Measurements from ENCODE around the gene DLK1. TPM values are rescaled to one million over a fixed set of nuclear protein-coding genes. Genes with fewer than 3 reads are reported as not detected.

DLK1 gene
- total and polyA plus RNA-seq, 2 of the 4 experiments (the other 2 are of a cell fraction), result under 0.01 to 0.07 TPM

GRCh38 chr14:100735271-100735670 lies 8.6 kb downstream of the DLK1 start:
- Histone ChIP-seq H4K5ac (ENCODE audit: low read depth, low read length) (no peak overlapping the region), H3K9me1 (ENCODE audit: insufficient read depth, low read length) (no peaks in the 10 kb centered on the region), H3K36me3 (ENCODE audit: control insufficient read depth, insufficient read depth, low read length) (no peaks in the 10 kb centered on the region), H2BK15ac (ENCODE audit: low read depth, low read length) (no peak overlapping the region), H3K27me3 (ENCODE audit: control insufficient read depth, insufficient read depth, low read length) (peaks cover 55% of the 10 kb centered on the region), H3K14ac (replicated peaks; ENCODE audit: low read depth, low read length) (no peak overlapping the region), H2AFZ (replicated peaks; ENCODE audit: low read length, poor library complexity) (no peak overlapping the region), H3K9me3 (ENCODE audit: control insufficient read depth, insufficient read depth, low read length) (no peaks in the 10 kb centered on the region), H4K91ac (ENCODE audit: insufficient read depth, low read depth, low read length) (no peak overlapping the region), H3K27ac (ENCODE audit: insufficient read depth, low read length) (no peak overlapping the region), H3K4me3 (ENCODE audit: insufficient read depth, low read depth, low read length) (no peak overlapping the region), H2BK5ac (ENCODE audit: low read depth, low read length, poor library complexity, severe bottlenecking) (no peak overlapping the region), H3K23ac (ENCODE audit: low read depth, low read length) (no peak overlapping the region), H2BK20ac (ENCODE audit: low read depth, low read length) (no peak overlapping the region), H4K8ac (ENCODE audit: low read depth in 2 of 2, low read length in 2 of 2) (no peak overlapping the region), H3K4me2 (ENCODE audit: low read depth, low read length) (no peak overlapping the region), H3K4me1 (ENCODE audit: control insufficient read depth, insufficient read depth, low read length) (no peaks in the 10 kb centered on the region), H4K20me1 (ENCODE audit: insufficient read depth, low read length) (no peaks in the 10 kb centered on the region), H3K18ac (ENCODE audit: low read depth, low read length) (no peak overlapping the region), H3K56ac (ENCODE audit: extremely low read depth, insufficient read depth, low read length) (no peak overlapping the region), H3K79me1 (ENCODE audit: low read depth in 1 of 2, low read length in 2 of 2) (no peaks in the 10 kb centered on the region), H3K4ac (ENCODE audit: low read depth, low read length) (no peak overlapping the region), H2BK120ac (ENCODE audit: low read depth, low read length) (no peak overlapping the region), H2AK5ac (ENCODE audit: low read depth, low read length) (no peak overlapping the region), H3K9ac (ENCODE audit: low read depth, low read length) (no peak overlapping the region), H2AK9ac (replicated peaks; ENCODE audit: low read depth, low read length, poor library complexity) (no peak overlapping the region)
- BruUV-seq (replicated peaks), result no TSS peak
- TF ChIP-seq MAFK (IDR thresholded peaks at IDR 0.05; ENCODE audit: low read depth, low read length), result no peak
- no peak for TF ChIP-seq MAZ (IDR thresholded peaks at IDR 0.05; ENCODE audit: borderline replicate concordance, low read depth, low read length)
- TF ChIP-seq CHD1 (IDR thresholded peaks at IDR 0.05; ENCODE audit: low read depth, low read length), result no peak
- TF ChIP-seq CEBPB (IDR thresholded peaks at IDR 0.05; ENCODE audit: low read depth, low read length), result no peak
- no peak for TF ChIP-seq NFE2L2 (IDR thresholded peaks at IDR 0.05; ENCODE audit: low read depth, low read length)
- no peak for TF ChIP-seq POLR2A (IDR thresholded peaks at IDR 0.05; ENCODE audit: low read depth, low read length)
- TF ChIP-seq BHLHE40 (IDR thresholded peaks at IDR 0.05; ENCODE audit: low read depth, low read length), result no peak
- TF ChIP-seq FOS (IDR thresholded peaks at IDR 0.05; ENCODE audit: low read depth, low read length), result no peak
- no peak for TF ChIP-seq ELK1 (IDR thresholded peaks at IDR 0.05; ENCODE audit: borderline replicate concordance, low read depth, low read length)
- no peak for TF ChIP-seq RAD21 (IDR thresholded peaks at IDR 0.05; ENCODE audit: low read length)
- no peak for TF ChIP-seq SMC3 (IDR thresholded peaks at IDR 0.05; ENCODE audit: low read depth, low read length)
- no peak for TF ChIP-seq USF2 (IDR thresholded peaks at IDR 0.05; ENCODE audit: low read depth, low read length)
- no peak for TF ChIP-seq CTCF (conservative IDR thresholded peaks at IDR 0.05; ENCODE audit: low read depth, low read length)
- no peak for TF ChIP-seq MXI1 (IDR thresholded peaks at IDR 0.05; ENCODE audit: borderline replicate concordance, low read depth, low read length)
- TF ChIP-seq RCOR1 (IDR thresholded peaks at IDR 0.05; ENCODE audit: insufficient replicate concordance, low read length), result no peak
- no peak for TF ChIP-seq RFX5 (IDR thresholded peaks at IDR 0.05; ENCODE audit: low read depth, low read length)
- intact Hi-C loops (cut with micrococcal nuclease) (no loop called here), in situ Hi-C loops (cut with MboI; ENCODE audit: low sequenced_read_pairs) (no loop called here), dilution Hi-C loops (cut with HindIII; ENCODE audit: low sequenced_read_pairs, unreplicated experiment) (no loop called here)
- ChIA-PET POLR2A (ENCODE audit: unreplicated experiment) (no interaction called here), CTCF (no interaction called here)
- no peak for ATAC-seq (ENCODE audit: low read depth)
- 88% methylated on average over 13 of the region's 17 CpGs; no CpG with 5 or more reads in 1 of the 2 experiments for WGBS, 2 experiments (ENCODE audit: extremely low coverage in 2 of 2, insufficient read length in 1 of 2)
- no peak for DNase-seq
